ENCODE results near the gene SPDEF.

SPDEF gene

GRCh38 chr6:34556031-34556471 lies at the start of gene SPDEF:
Gene SPDEF, minus strand, starts transcription at chr6:34556329. Its CDS starts 11,874 bp downstream, at chr6:34544455.
- no peak for DNase-seq

GRCh38 chr6:34603707-34604106 lies 47.6 kb upstream of the SPDEF start:
- no peak for DNase-seq

- DNase-seq, result no peak
These were observed 46.4 kb upstream of the SPDEF start for GRCh38 chr6:34602318-34603111.

- DNase-seq, result no peak
These were observed 45.6 kb upstream of the SPDEF start for GRCh38 chr6:34601706-34602105.

- no peak for DNase-seq
These were observed 44.7 kb upstream of the SPDEF start for GRCh38 chr6:34600796-34601195.

- DNase-seq, result no peak
These were observed 44.0 kb upstream of the SPDEF start for GRCh38 chr6:34600101-34600500.

- DNase-seq, result no peak
These were observed 42.6 kb upstream of the SPDEF start for GRCh38 chr6:34598712-34599111.

- DNase-seq, result no peak
These were observed 41.6 kb upstream of the SPDEF start for GRCh38 chr6:34597605-34598353.

GRCh38 chr6:34596798-34597197 lies 40.7 kb upstream of the SPDEF start:
- no peak for DNase-seq

GRCh38 chr6:34595332-34596184 lies 39.4 kb upstream of the SPDEF start:
- no peak for DNase-seq

- no peak for DNase-seq
These were observed 37.6 kb upstream of the SPDEF start for GRCh38 chr6:34593701-34594100.

- DNase-seq, result peak in 1 of 2 donors; percentile 16
These were observed 36.3 kb upstream of the SPDEF start for GRCh38 chr6:34592208-34592952.

- DNase-seq, result no peak
These were observed 33.6 kb upstream of the SPDEF start for GRCh38 chr6:34589691-34590090.

GRCh38 chr6:34589140-34589539 lies 33.0 kb upstream of the SPDEF start:
- no peak for DNase-seq

- DNase-seq, result no peak
These were observed 31.7 kb upstream of the SPDEF start for GRCh38 chr6:34587851-34588250.

- DNase-seq, result no peak
These were observed 31.2 kb upstream of the SPDEF start for GRCh38 chr6:34587325-34587724.

GRCh38 chr6:34586327-34587040 lies 30.4 kb upstream of the SPDEF start:
- DNase-seq, result no peak

- no peak for DNase-seq
These were observed 29.5 kb upstream of the SPDEF start for GRCh38 chr6:34585512-34586061.

- DNase-seq, result no peak
These were observed 29.0 kb upstream of the SPDEF start for GRCh38 chr6:34585108-34585507.

- DNase-seq, result no peak
These were observed 28.6 kb upstream of the SPDEF start for GRCh38 chr6:34584694-34585093.

- DNase-seq, result no peak
These were observed 27.9 kb upstream of the SPDEF start for GRCh38 chr6:34583861-34584604.

Measured in stimulated activated CD4-positive, alpha-beta T cell treated with anti-CD3 and anti-CD28 coated beads, Interleukin-2, amount 100 ng/mL, for 24 hours (primary cell).